H1 (cell line): Measurements from ENCODE around the gene PLAAT2. TPM values are rescaled to one million over a fixed set of nuclear protein-coding genes. Genes with fewer than 3 reads are reported as not detected.

Experiments used
- CTCF ChIA-PET: fragments of 300-600 bp; sonication (Branson Sonifier 250); formaldehyde crosslinking; loops from one replicate; lab custom pipeline; 2021; ENCODE audit not compliant: partially characterized antibody; lab: Charles Lee
- POLR2A ChIA-PET: fragments of 300-600 bp; sonication (Branson Sonifier 250); formaldehyde crosslinking; loops from one replicate; lab custom pipeline; 2021; ENCODE audit warnings: inconsistent platforms; ENCODE audit not compliant: partially characterized antibody; lab: Charles Lee
- DNase-seq, 2 experiments: peaks; one replicate each; pipeline versions ENCODE4 v3.0.0 to v3.0.0-alpha.2; 2010 to 2022; ENCODE audit warnings: low spot score in 2 of 2, low read depth in 1 of 2, mixed read lengths in 1 of 2
- FAIRE-seq: peaks from 2 replicates; lab custom pipeline; 2011; peaks lifted over from hg19 to GRCh38; lab: Jason Lieb, UNC
- H2AFZ ChIP-seq: 2 replicates; pipeline ENCODE4 v1.8.1; 2012; ENCODE audit warnings: low read length, inconsistent platforms
- H2AK5ac ChIP-seq: 2 replicates; pipeline ENCODE4 v1.6.1; 2013; ENCODE audit warnings: low read depth, low read length
- H2BK120ac ChIP-seq: replicated peaks from 2 replicates; pipeline ENCODE3; 2013; ENCODE audit warnings: low read depth, low read length, inconsistent platforms
- H2BK12ac ChIP-seq: 2 replicates; pipeline ENCODE4 v1.6.1; 2013; ENCODE audit warnings: low read depth, low read length
- H2BK15ac ChIP-seq: 2 replicates; pipeline ENCODE4 v1.6.1; 2013; ENCODE audit warnings: low read length
- H2BK20ac ChIP-seq: 2 replicates; pipeline ENCODE4 v1.6.1; 2013; ENCODE audit warnings: low read length
- H2BK5ac ChIP-seq: 2 replicates; pipeline ENCODE4 v1.6.1; 2013; ENCODE audit warnings: low read depth, low read length
- H3K14ac ChIP-seq: 2 replicates; pipeline ENCODE4 v1.6.1; 2013; ENCODE audit warnings: inconsistent platforms; ENCODE audit not compliant: insufficient read length
- H3K18ac ChIP-seq: 2 replicates; pipeline ENCODE4 v1.6.1; 2013; ENCODE audit warnings: low read length; ENCODE audit errors: extremely low read depth
- H3K23ac ChIP-seq: 2 replicates; pipeline ENCODE4 v1.6.1; 2013; ENCODE audit warnings: inconsistent platforms; ENCODE audit not compliant: insufficient read length
- H3K23me2 ChIP-seq: 2 replicates; pipeline ENCODE4 v1.6.1; 2013; ENCODE audit warnings: low read depth, low read length
- H3K27ac ChIP-seq: 2 replicates; pipeline ENCODE4 v1.6.1; 2011; ENCODE audit warnings: low read depth, low read length, inconsistent platforms
- H3K27me3 ChIP-seq, 4 experiments: replicated peaks in 1 of 4; 1 replicate in 1 of 4; 2 replicates in 3 of 4; pipeline versions ENCODE4 v1.6.1 to v1.8.1; 2011 to 2013; ENCODE audit warnings: low read length in 3 of 4, mild to moderate bottlenecking in 3 of 4, inconsistent platforms in 2 of 4, mixed read lengths in 2 of 4, moderate library complexity in 1 of 4; ENCODE audit not compliant: control insufficient read depth in 3 of 4, insufficient read depth in 3 of 4; ENCODE audit errors: extremely low read depth in 1 of 4
- H3K36me3 ChIP-seq, 4 experiments: 2 replicates each; pipeline versions ENCODE4 v1.6.1 to v1.8.1; 2011 to 2013; ENCODE audit warnings: mild to moderate bottlenecking in 4 of 4, low read length in 3 of 4, moderate library complexity in 2 of 4, control low read depth in 1 of 4, inconsistent platforms in 1 of 4; ENCODE audit not compliant: insufficient read depth in 4 of 4, control insufficient read depth in 2 of 4
- H3K4ac ChIP-seq: replicated peaks from 2 replicates; pipeline ENCODE3; 2013; ENCODE audit warnings: low read length, low read depth, mixed read lengths, inconsistent platforms; ENCODE audit not compliant: insufficient read length
- H3K4me1 ChIP-seq, 4 experiments: replicated peaks in 1 of 4; 1 replicate in 1 of 4; 2 replicates in 3 of 4; pipeline versions ENCODE4 v1.6.1 to v1.8.1; 2011 to 2013; ENCODE audit warnings: low read length in 3 of 4, inconsistent platforms in 2 of 4, mixed read lengths in 1 of 4; ENCODE audit not compliant: insufficient read depth in 4 of 4, control insufficient read depth in 3 of 4
- H3K4me2 ChIP-seq, 2 experiments: 2 replicates each; pipeline versions ENCODE4 v1.6.1 to v1.8.1; 2011 to 2013; ENCODE audit warnings: low read depth in 2 of 2, low read length in 2 of 2, control low read depth in 1 of 2, inconsistent platforms in 1 of 2, mild to moderate bottlenecking in 1 of 2; ENCODE audit not compliant: insufficient read depth in 1 of 2
- H3K4me3 ChIP-seq, 4 experiments: fragments of 200-600, 300-600 bp in 1 of 4; sonication (generic), shearing (Covaris generic), sonication (Bioruptor Twin) in 1 of 4; 2 replicates each; pipeline versions ENCODE4 v1.5.1 to v1.8.1; 2011 to 2016; ENCODE audit warnings: low read length in 4 of 4, low read depth in 3 of 4, control low read depth in 2 of 4, inconsistent platforms in 2 of 4, mild to moderate bottlenecking in 2 of 4, mixed read lengths in 1 of 4, moderate library complexity in 1 of 4; ENCODE audit not compliant: insufficient read depth in 2 of 4; ENCODE audit errors: extremely low read depth in 1 of 4
- H3K56ac ChIP-seq: replicated peaks from 2 replicates; pipeline ENCODE3; 2013; ENCODE audit warnings: low read depth, mild to moderate bottlenecking, mixed read lengths, low read length, inconsistent platforms; ENCODE audit not compliant: insufficient read length
- H3K79me1 ChIP-seq: 2 replicates; pipeline ENCODE4 v1.6.1; 2013; ENCODE audit warnings: low read depth, low read length, control low read depth
- H3K79me2 ChIP-seq, 2 experiments: 2 replicates each; pipeline versions ENCODE4 v1.6.1 to v1.8.1; 2012 to 2013; ENCODE audit warnings: low read length in 2 of 2, mild to moderate bottlenecking in 2 of 2, inconsistent platforms in 1 of 2; ENCODE audit not compliant: insufficient read depth in 2 of 2, control insufficient read depth in 1 of 2
- H3K9ac ChIP-seq, 4 experiments: replicated peaks in 1 of 4; 1 replicate in 1 of 4; 2 replicates in 3 of 4; pipeline versions ENCODE4 v1.6.1 to v1.8.1; 2011 to 2013; ENCODE audit warnings: low read depth in 3 of 4, low read length in 3 of 4, control low read depth in 2 of 4, mild to moderate bottlenecking in 2 of 4, moderate library complexity in 2 of 4, inconsistent platforms in 1 of 4; ENCODE audit errors: extremely low read depth in 1 of 4
- H3K9me3 ChIP-seq, 2 experiments: 2 replicates each; pipeline versions ENCODE4 v1.6.1 to v1.8.1; 2012 to 2013; ENCODE audit warnings: mild to moderate bottlenecking in 2 of 2, moderate library complexity in 2 of 2, control low read depth in 1 of 2, inconsistent platforms in 1 of 2, low read depth in 1 of 2, low read length in 1 of 2, mixed read lengths in 1 of 2; ENCODE audit not compliant: insufficient read depth in 2 of 2
- H4K20me1 ChIP-seq, 2 experiments: replicated peaks in 1 of 2; 2 replicates each; pipeline versions ENCODE3 to v1.8.1; 2011 to 2013; ENCODE audit warnings: inconsistent platforms in 2 of 2, low read length in 2 of 2, mild to moderate bottlenecking in 1 of 2; ENCODE audit not compliant: insufficient read depth in 2 of 2, control insufficient read depth in 1 of 2
- H4K5ac ChIP-seq: 2 replicates; pipeline ENCODE4 v1.6.1; 2013; ENCODE audit warnings: low read length, low read depth, mixed read lengths, inconsistent platforms; ENCODE audit not compliant: insufficient read length
- H4K8ac ChIP-seq: 2 replicates; pipeline ENCODE4 v1.8.0; 2013; ENCODE audit warnings: mild to moderate bottlenecking, moderate library complexity, low read length, inconsistent platforms; ENCODE audit not compliant: insufficient read depth; ENCODE audit errors: extremely low read depth
- H4K91ac ChIP-seq: replicated peaks from 2 replicates; pipeline ENCODE3; 2013; ENCODE audit warnings: low read length, mixed read lengths, inconsistent platforms; ENCODE audit not compliant: insufficient read length
- ATF2 ChIP-seq: IDR thresholded peaks from 2 replicates; pipeline ENCODE4 v1.6.1; 2012; ENCODE audit warnings: low read length, inconsistent platforms
- POU5F1 ChIP-seq: IDR thresholded peaks from 2 replicates; pipeline ENCODE4 v1.6.1; 2011; ENCODE audit warnings: low read depth, mild to moderate bottlenecking, low read length, moderate library complexity
- WGBS, 2 experiments: shearing (Covaris generic) in 1 of 2; methylation state at CpG; one replicate each; pipeline versions ENCODE4 v1.1.6 to v1.1.7; 2013 to 2015; ENCODE audit warnings: low lambda C conversion rate in 2 of 2, mixed read lengths in 2 of 2, inconsistent platforms in 1 of 2, low coverage in 1 of 2, missing lambda C conversion rate in 1 of 2; ENCODE audit not compliant: insufficient replicate concordance in 2 of 2, insufficient coverage in 1 of 2, insufficient read length in 1 of 2; ENCODE audit errors: extremely low coverage in 1 of 2, missing lambda C conversion rate in 1 of 2; 5-methylcytosine and 5-hydroxymethylcytosine counted together
- polyA plus RNA-seq, 7 experiments: library from polyadenylated mRNA; depleted of rRNA in 3 of 7; stranded (reverse) in 5 of 7; unstranded in 2 of 7; fragments of >200 nt in 5 of 7; fragments of 200-250 nt in 2 of 7; gene quantifications; 1 replicate in 5 of 7; 2 replicates in 1 of 7; 4 replicates in 1 of 7; pipeline versions ENCODE4 v1.2.1 to v1.2.3, GENCODE V29; 2011 to 2013; ENCODE audit warnings: missing spikeins in 2 of 7, mixed read lengths in 2 of 7
- total RNA-seq: library from RNA; stranded (reverse); fragmentation: NEBNext Ultra II Directional; extraction: Animal tissue kit (Norgen Biotek cat#: 25700); gene quantifications from 2 replicates; pipeline ENCODE4 v1.2.1, GENCODE V29; 2021

Gene PLAAT2
- total and polyA plus RNA-seq, 2 of the 8 experiments (the other 6 are each of a cell fraction or from before 2014, with no cell fraction given), result 0.39 TPM; not detected in 1

GRCh38 chr11:63504054-63504453 is 59.1 kb downstream of the PLAAT2 start:
- no peak overlapping the region for H3K14ac ChIP-seq
- FAIRE-seq, result peak; percentile 13
- no peak overlapping the region for H2AFZ ChIP-seq
- H4K8ac ChIP-seq, result no peak overlapping the region
- H4K91ac ChIP-seq, result no peak overlapping the region
- peak overlapping the region; percentile 93; the same call in 1 of the 2 replicates for H2BK5ac ChIP-seq
- no peak overlapping the region for H4K5ac ChIP-seq
- H3K9me3 ChIP-seq, result no peaks in the 10 kb centered on the region
- no peaks in the 10 kb centered on the region for H3K23me2 ChIP-seq
- no peak overlapping the region for H3K56ac ChIP-seq
- H4K20me1 ChIP-seq, result no peaks in the 10 kb centered on the region
- H3K79me2 ChIP-seq, result no peaks in the 10 kb centered on the region
- TF ChIP-seq ATF2 (no peak), POU5F1 (peak; percentile 54; the same call in 1 of the 2 replicates)
- TF ChIP-seq, all 59 proteins: peak for 1
- ChIA-PET POLR2A (interaction anchor here (1.3 to 3.0 kb wide), 3 partner anchors 13 to 25 kb away, joined by 5 to 17 read pairs (median 9); partner anchors contain the start of gene PLAAT5), CTCF (interaction anchor here (1.4 to 8.2 kb wide), 3 partner anchors 14 to 41 kb away, joined by 4 to 97 read pairs (median 54); partner anchors contain the start of gene PLAAT5)
- 96% methylated on average over 1 of the region's 1 CpG; no CpG with 5 or more reads in 1 of the 2 experiments for WGBS, 2 experiments
- H3K36me3 ChIP-seq, result 0 out of 8 replicates have a peak, but pooled peaks cover 0 to 3% (median 0%) of the 10 kb centered on the region in 4 experiments
- H3K27me3 ChIP-seq, result no peaks in the 10 kb centered on the region
- 0 out of 2 replicates have a peak overlapping the region, but pooled peaks have one; percentile 81 for H2BK12ac ChIP-seq
- no peak overlapping the region for H3K23ac ChIP-seq
- no peak overlapping the region for H3K27ac ChIP-seq
- DNase-seq, result no peak
- H2BK120ac ChIP-seq, result no peak overlapping the region
- H3K4me3 ChIP-seq, result no peak overlapping the region; a peak in 1 of 8 replicates
- H3K79me1 ChIP-seq, result no peaks in the 10 kb centered on the region
- peak overlapping the region; percentile 40; the same call in 1 of the 2 replicates for H3K18ac ChIP-seq
- peak overlapping the region; percentile 46; the same call in 1 of the 2 replicates for H2BK15ac ChIP-seq
- H3K4me1 ChIP-seq, result peaks cover 10 to 19% (median 15%) of the 10 kb centered on the region in 4 experiments
- peak overlapping the region in 1 of 2 experiments; percentile 7; a peak in 1 of 4 replicates for H3K4me2 ChIP-seq
- no peak overlapping the region for H3K4ac ChIP-seq
- no peak overlapping the region for H3K9ac ChIP-seq
- H2AK5ac ChIP-seq, result peak overlapping the region; percentile 5; the same call in 1 of the 2 replicates
- H2BK20ac ChIP-seq, result peak overlapping the region; percentile 2; the same call in 1 of the 2 replicates
